Right hindlimb (tissue), 1 donor: ENCODE data around the gene PTPRQ.
"Not testable (repeated sequence)": the region's sequence is repeated elsewhere in the genome, so short reads cannot be mapped to it uniquely, and the experiment has no call there.

ENCODE experiments used
- DNase-seq: peaks from one replicate; pipeline ENCODE4 v3.0.0-alpha.2; 2018

PTPRQ gene

DNA sequence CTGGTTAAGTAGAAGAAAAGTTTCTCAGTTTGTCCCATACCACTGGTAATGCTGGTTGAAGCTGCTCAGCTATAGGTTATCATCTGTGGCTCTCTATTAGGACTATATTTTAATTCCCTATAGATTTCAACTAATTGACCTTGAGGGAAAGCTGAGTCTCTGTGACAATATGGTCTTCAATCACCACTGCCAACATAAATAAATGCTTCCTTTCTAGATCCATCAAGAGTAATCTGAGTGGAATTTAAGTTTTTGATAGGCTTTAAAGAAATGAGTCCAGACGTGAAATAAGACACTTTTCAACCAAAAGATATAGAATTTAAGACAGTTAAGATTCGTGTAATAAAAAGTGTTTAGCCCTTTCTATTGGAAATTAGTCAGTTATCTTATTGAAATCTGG, 199.9 kb downstream of the PTPRQ start:
- DNase-seq: no peak

DNA sequence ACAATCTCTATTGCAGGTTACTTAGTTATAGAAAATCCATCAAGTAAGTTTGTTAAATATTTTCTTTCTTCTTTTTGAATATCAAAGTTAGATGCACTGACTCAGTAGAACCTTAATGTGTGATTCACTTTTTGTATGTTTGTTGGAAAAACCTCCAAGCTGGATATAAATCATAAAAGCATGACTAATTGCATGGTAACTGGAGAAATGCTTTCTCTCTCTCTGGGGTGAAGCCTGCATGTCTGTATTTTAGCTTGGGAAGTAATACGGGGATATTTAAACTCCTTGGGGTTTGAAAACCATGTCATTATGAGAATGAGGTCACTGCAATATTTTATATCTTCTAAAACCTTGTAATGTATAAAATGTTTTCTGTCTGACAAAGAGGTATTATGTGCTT, 204.8 kb downstream of the PTPRQ start:
- DNase-seq: no peak

DNA sequence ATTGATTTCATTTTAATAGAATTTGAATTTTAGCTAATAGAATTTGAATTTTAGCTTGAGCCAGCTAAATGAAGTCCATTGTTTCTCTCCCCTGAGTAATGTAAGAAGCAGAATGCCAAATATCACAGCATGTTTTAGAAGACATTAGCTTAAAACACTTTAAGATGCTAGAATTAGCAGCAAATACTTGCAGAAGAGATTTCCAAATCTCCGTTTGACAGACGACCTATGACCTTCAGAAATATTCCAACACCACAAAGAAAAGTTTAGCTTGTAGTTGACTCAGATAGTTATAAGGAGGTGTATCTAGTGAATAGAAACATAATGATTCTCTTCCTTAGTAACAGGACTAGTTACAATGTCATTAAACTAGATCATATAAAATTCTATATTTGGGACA, 211.7 kb downstream of the PTPRQ start:
- no peak for DNase-seq

DNA sequence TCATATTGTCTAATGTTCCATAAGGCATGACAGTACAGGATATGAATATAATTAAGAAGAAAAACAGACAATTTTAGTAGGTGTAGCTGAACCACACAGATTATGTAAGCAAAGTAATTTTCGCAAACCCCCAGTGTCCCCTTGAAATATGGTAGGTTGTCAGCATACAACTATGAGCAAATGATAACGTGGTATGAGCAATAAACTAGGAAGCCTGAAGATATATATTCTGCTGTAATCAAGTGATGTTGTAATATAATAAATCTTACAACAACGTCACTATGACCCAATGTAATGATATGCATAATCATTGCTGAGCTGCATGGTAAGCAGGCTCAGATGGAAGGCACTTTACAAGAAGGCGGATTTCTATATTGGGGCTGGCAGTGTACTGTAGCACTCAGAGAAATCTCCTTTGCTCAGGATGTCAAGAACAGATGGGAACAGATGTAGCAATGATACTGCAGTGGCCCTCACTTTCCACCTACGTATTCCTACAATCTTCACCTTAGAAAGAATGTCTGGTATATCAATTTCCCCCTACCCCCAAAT, 215.6 kb downstream of the PTPRQ start:
- DNase-seq: no peak

DNA sequence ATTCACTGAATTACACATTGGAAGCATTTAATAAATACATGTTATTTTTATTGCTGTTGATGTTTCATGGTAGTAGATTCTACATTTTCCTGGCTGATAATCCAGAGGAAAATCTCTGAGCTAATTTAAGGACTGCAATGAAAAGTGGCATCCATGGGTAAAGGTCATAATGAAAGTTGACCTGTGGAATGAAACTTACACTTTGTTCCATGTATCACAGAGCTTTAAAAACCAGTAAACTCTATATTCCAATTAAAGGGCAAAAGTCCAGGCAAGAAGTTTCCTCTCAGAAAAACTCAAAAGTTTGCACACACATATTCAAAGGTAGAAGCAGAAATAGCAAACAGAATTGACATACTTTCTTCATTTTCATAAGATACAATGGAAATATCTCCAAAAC, 218.6 kb downstream of the PTPRQ start:
- DNase-seq: no peak

DNA sequence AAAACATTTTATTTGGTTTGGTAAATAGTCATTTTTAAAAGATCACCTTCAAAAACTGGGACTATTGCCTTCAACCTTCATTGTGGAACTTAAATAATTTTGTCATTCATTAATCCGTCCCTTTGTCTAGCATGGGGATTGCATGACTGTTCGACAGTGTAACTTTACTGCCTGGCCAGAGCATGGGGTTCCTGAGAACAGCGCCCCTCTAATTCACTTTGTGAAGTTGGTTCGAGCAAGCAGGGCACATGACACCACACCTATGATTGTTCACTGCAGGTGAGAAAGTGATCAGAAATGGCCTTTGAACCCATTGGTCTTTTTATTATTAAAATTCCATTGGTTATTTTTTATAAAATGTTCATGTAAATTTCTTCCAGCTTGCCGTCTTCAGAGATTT, 226.2 kb downstream of the PTPRQ start:
- no peak for DNase-seq

DNA sequence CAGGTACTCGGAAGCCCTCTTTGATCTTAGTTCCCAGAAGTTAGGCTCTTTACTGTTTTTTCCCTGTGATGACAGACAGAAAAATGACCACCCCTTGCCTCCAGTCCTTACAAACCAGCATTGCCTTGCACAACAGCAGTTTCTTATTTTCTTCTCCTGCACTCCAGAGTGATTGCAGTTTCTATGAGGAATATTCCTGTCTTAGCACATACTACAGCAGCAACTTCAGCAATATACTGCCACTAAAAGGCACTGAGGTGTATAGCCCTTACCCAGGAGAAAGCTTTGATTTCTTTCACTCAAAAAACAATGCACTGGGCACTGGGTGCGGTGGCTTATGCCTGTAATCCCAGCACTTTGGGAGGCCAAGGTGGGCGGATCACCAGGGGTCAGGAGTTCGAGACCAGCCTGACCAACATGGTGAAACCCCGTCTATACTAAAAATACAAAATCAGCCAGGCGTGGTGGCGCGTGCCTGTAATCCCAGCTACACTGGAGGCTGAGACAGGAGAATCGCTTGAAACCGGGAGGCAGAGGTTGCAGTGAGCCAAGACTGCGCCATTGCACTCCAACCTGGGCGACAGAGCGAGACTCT, 232.1 kb downstream of the PTPRQ start:
- DNase-seq: not testable (repeated sequence)

DNA sequence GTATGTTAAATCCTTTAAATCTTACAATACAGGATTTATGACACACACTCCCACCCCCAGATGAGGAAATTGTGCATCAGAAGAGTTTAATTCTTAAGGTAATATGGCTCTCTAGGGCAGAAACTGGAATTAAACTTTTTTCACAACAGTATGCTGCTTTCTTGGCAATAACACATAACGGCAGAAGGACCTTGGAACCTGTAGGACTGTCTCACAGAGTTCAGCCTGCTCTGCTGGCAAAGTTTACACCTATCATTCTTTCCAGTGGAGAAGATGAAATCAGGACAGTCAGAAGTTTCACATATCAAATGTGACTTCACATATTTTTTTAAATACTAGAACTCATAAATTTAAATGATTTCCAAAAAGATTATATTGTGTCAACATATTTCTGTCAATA, 232.8 kb downstream of the PTPRQ start:
- no peak for DNase-seq

DNA sequence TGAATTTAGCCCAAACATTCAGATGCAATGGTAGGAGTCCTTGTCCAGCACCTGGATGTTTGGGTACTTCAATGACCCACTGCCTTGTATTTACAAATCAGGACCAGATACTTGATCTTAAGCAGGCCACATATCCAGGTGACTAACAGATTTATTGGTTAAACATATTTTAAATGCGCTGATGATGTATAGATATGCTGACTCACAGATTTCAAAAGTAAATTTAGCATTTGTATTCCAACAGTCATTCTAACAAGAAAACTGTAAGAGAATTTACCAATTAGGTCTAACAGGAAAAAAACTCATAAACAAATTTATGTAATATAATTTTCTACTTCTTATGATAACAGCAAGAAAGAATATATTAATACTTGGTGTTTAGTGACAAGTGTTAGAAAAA, 234.0 kb downstream of the PTPRQ start:
- DNase-seq: no peak

DNA sequence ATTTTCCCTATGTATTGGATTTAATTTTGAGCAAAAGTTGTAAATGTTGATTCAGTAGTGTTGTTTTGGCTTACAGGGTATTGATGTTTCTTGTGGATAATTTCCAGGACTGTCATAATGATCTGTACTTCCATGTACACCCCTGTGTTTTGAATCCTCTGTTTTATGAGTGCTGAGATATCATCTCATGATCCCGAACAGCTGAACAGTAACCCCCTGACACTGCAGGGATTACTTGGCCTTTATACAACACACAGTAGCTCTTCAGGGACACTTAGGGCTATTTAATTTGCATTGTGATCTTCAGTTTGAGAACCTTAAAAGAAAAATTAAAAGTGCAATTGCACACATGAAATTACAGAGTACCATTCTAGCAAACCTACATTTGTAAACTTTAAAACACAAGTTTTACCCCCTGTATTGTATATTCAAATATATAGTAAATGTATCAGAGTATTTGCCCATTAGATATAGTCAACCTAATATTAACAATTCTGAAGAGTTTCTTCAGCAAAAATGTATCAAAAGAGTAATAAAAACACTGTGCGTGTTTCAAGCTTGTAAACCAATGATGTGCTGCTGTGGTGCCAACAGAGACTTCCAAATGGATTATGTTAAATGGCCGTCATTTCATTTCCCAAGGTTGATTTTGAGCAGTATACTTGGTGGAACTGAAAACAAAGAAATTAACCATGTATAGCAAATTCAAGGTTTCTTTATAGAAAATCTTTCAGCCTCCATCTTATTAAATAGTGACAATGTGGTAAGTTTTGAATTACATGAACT, 235.5 kb downstream of the PTPRQ start:
- DNase-seq: no peak

DNA sequence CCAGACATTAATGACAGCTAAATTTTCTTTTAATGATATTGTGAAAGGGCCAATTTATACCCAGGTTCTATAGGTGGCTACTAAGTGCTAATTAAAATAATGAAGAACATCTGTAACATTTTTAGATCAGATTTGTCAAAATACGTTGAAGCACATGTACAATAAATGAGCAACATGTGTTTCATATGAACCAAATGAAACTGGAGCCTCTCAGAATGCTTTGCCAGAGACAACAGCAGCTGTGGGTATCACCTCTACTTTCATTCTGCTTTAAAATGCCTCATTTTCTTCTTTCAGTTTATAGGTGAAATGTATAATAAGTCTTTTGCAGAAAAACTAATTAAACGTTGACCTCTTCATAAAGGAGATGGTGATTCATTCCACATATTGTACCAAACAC, 237.3 kb downstream of the PTPRQ start:
- no peak for DNase-seq

DNA sequence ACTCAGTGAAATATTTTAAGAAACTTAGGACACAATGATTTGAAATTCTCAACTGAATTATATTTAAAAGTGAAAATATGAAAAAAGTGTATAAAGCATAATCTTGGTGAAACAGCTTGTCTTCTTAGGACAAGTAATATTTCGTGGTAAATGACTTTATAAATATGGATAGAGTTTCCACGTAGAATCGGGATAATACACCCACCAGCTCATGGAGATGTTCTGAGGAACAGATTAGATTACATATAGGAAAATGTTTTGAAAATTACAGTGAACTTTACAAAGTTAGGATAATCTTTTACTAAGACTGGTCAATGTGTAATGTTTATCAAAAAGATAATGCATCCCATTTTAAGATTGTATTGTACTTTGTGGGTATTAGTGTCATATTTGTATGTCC, 237.8 kb downstream of the PTPRQ start:
- no peak for DNase-seq

DNA sequence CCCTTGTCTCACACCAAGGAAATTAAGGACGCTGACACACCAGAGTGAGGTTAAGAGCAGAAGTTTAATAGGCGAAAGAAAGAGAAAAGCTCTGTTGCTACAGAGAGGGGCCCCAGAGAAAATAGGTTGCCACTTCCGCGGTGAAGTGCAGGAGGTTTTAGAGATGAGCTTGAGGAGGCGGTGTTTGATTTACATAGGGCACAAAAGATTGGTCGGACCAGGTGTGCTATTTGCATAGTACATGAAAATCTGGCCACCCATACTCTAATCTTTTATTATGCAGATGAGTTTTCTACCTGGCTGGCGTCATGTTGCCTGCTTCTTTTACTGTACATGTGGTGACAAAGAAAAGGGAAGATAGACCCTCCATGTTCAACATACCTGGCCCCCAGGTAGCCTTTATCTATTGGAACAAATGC, 240.1 kb downstream of the PTPRQ start:
- DNase-seq: no peak

DNA sequence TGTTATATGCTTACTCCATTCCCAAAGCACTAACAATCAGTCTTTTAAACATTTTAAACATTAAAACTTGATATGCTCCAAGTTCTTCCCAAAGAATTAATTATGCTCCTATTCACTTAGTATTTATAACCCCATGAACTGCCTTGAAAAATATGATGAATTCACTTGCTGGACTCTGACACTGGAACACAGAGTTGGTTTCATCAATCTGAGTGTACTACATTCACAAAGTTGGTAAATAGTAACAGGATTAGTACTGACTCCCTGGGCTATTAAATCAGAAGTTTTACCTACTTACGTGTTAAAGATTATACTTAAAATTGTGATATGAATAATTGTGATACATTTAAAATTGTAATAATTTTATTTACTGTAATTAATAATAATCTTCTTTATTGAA, 246.1 kb downstream of the PTPRQ start:
- no peak for DNase-seq

DNA sequence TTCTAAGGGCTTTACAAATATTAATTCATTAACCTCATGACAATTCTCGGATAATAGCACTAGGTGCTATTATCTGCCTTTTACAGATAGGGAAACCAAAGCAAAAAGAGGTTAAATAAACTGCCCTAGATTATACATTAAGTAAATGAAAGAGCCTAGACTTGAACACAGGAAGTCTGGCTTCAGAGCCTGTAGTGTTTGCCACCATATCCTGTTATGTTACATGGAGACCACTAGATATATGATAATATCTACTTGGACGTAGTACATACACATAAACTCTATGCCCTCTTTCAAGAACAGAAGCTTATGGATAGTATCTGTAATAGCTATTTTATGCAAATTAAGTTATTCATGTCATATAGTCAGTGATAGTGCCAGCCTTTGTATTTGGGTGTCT, 246.5 kb downstream of the PTPRQ start:
- no peak for DNase-seq

DNA sequence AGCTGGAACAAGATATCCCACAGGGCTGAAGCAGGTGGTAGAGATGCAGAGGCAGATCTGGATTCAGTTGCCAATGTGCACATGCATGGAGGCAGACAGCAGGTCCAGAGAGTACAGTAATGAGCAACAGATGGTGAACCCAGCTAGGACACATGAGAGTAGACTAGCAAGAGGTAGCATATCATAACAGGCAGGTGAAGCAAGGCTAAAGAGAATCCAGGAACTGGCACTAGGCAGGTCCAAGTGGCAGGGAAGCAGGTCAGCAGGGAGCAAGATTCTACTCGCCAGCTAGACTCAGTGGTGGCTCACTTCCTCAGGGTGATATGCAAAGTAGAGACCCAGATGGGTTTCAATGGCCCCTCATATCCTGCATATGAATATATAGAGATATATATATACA, 248.1 kb downstream of the PTPRQ start:
- DNase-seq: no peak

DNA sequence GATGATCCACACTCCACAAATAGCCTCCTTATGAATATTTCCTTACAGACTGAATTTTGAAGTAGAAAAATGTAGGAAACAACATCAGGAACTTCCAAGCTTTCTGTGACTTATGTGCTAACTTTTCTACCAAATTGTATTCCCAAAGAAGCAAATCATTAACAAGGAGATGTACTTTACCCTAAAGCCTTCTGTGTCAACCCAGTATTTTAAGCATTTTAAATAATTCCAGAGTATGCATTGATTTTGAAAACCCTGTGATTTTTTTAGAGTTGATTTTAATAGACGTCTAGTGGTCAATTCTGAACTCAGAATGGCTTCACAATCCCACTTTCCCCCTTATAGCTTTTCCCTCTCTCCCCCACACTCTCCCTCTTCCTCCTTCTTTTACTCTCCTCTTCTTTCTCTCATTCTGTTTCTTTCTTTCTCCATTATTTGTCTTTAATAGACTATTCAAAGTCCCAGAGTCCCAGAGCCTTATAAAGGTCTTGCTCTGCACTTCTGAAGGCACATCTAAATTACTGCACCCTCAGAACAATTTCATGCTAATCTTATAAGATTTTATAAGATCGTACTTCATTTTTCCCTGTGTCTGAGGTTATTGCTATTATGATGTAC, 253.3 kb downstream of the PTPRQ start:
- DNase-seq: no peak

DNA sequence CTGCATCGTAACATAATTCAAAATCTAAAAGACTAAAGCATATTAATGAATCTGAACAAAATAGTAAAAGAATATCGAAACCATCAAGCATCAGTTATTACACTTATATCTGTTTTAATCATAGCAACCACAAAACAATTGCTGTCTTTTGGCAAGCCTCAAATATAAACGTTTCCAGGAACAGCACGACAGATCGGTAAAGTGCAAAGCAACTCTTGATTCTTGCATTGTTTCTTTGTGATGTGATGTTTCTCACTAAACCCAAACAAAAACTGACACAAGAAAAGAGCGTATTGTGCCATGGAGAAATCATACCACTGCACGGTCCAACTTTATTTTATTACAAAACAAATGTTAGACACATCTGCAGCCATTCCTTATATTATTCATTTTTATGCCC, 254.2 kb downstream of the PTPRQ start:
- DNase-seq: no peak

DNA sequence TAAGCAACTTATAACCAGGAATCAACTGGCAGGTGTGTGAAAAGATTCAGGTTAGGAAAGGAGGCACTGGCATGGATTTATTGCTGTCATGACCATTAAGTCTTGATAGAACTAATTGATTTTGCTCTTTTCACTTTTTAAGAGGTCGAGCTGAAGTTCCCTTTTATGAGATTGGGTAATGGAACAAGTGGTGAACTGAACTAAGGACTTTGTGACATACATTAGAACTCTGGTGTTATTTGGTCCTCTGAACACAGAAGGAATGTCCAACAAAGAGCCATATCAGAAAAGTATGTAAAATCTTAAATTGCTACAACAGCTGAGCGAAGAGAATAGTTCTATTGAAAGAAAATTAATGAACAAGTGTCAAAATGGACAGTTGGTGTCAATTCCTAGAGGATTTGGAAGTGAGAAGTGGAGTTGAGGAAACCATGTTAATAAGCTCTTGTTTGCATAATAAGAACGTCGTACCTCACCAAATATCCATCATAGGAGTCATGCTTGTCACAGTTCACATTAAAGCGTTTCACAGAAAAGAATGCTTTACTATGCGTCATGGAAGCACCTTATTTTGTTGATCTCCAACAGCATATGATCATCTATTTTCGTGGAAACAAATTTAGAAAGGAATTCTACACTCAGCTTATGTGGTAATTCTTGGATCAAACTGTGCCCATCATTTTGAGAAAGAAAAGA, 255.0 kb downstream of the PTPRQ start:
- DNase-seq: no peak

DNA sequence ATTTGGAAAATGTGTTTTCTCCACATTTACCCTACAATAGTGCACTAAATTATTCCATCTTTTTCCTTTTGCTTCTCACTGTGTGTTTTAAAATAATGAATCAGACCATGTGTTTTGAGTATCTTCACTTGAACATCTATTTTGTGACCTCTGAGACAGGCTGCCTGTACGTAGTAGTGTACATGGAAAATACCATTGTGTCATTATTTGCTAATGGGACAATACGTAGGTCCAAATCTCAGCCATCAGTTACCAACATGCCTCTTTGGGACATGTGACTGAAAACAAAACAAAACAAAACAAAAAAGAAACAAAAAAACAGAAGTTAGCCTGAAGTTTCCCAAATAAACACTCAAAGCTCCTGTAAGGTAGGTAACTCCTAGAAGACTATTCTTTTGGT, 256.3 kb downstream of the PTPRQ start:
- no peak for DNase-seq

DNA sequence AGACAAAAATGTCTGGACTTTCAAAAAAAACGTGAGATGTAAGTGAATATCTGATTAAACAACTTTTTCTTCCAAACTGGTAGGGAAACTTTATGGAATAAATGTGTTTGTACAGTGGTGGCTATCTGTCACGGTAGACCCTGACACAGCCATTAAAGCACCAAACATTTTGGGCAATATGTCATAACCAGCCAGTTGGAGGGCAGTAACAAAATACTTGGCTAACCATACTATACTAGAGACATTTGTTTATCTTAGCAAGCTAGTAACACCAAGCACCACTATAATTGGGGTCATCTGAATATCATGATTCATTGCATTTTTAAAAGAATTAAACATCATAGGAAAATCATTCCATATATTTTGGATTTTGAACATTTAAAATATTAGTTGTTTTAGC, 257.4 kb downstream of the PTPRQ start:
- DNase-seq: no peak

DNA sequence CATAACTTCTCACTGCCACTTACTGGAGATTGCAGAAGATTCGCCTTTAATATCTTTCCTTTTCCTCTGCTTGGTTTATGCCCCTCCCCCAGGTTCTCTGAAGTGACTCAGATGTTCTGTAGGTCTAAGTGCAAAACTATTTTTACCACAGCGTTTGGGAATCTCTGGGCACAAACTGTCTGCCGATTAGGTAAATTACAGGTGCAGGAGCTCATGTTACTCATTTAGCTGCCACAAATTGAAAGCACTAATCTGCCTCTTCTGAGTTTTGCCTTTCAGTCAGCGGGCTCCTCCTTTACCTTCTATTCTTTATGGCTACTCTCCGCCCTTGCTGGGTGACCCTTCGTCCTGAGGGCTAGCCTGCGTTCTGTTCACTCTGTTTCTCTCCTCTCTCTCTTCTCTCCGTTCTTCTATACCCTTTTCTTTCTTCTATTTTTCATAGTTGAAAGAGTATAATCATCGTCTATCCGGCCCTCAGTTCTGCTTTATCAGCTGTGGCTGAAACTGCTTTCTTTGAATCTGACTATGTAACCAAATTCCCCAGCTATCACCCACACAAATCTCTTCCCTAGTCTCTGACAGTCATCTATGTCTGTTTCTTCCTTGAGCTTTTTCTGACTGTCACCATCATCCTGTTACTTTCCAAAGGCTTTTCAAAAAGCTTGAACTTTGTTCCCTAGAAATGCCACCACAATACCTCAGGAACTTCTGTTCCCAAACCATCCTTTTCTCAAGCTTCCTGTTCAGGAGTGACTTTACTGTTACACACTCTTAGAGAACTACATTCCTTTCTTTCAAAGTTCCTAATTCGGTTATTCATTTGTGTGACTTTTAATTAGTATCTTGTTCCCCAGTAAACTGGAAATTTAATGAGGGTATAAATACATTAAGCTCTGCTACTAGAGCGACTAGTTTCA, 259.1 kb downstream of the PTPRQ start:
- no peak for DNase-seq
